ENCODE measurements around the gene PDE4D.

DNA sequence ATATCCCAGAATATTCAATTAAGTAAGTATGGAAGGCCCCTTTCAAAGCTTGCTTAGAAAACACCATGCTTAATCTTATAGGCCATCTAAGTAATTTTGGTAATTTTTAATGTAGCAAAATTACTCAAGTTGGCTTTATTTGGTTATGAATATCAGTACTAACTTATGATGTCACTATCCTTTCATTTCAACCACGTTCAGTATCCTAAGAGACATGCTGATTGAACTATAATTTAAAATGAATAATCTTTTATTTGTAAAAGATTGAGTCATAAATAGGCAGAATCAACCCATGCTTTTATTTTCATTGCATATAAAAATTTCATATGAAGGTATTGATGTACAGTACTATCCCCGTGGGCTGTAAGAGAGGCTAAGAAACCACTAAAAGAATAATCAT lies 923.7 kb downstream of the PDE4D start:
- TF ChIP-seq POLR2A (IDR thresholded peaks at IDR 0.05): no peak
- TF ChIP-seq, protein P1, sequence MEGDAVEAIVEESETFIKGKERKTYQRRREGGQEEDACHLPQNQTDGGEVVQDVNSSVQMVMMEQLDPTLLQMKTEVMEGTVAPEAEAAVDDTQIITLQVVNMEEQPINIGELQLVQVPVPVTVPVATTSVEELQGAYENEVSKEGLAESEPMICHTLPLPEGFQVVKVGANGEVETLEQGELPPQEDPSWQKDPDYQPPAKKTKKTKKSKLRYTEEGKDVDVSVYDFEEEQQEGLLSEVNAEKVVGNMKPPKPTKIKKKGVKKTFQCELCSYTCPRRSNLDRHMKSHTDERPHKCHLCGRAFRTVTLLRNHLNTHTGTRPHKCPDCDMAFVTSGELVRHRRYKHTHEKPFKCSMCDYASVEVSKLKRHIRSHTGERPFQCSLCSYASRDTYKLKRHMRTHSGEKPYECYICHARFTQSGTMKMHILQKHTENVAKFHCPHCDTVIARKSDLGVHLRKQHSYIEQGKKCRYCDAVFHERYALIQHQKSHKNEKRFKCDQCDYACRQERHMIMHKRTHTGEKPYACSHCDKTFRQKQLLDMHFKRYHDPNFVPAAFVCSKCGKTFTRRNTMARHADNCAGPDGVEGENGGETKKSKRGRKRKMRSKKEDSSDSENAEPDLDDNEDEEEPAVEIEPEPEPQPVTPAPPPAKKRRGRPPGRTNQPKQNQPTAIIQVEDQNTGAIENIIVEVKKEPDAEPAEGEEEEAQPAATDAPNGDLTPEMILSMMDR (IDR thresholded peaks at IDR 0.05): no peak

Measured in tibial nerve (tissue), 3 donors.